GM12892 (cell line): ENCODE measurements around the gene DAPK1.
"Not testable (repeated sequence)": the region's sequence is repeated elsewhere in the genome, so short reads cannot be mapped to it uniquely, and the experiment has no call there.

ENCODE experiments used
- DNase-seq: peaks from one replicate; pipeline ENCODE4 v3.0.0; 2011; ENCODE audit not compliant: insufficient read length
- FAIRE-seq: peaks from 2 replicates; lab custom pipeline; 2011; peaks lifted over from hg19 to GRCh38; lab: Jason Lieb, UNC
- POLR2A ChIP-seq: IDR thresholded peaks from 2 replicates; pipeline ENCODE4 v1.6.1; 2011; ENCODE audit warnings: low read depth, low read length, control low read depth
- POLR2AphosphoS5 ChIP-seq: IDR thresholded peaks from 2 replicates; pipeline ENCODE4 v1.6.1; 2011; ENCODE audit warnings: low read depth, low read length, control low read depth
- TAF1 ChIP-seq: IDR thresholded peaks from 2 replicates; pipeline ENCODE4 v1.6.1; 2011; ENCODE audit warnings: low read depth, mild to moderate bottlenecking, control low read depth, low read length, borderline replicate concordance

The DAPK1 gene

GRCh38 chr9:87741891-87742290, 244.2 kb downstream of the DAPK1 start:
- DNase-seq (no peak), FAIRE-seq (no peak)
- TF ChIP-seq POLR2AphosphoS5 = no peak
- no peak for TF ChIP-seq POLR2A
- no peak for TF ChIP-seq TAF1

GRCh38 chr9:87742813-87743428, 245.3 kb downstream of the DAPK1 start:
- FAIRE-seq (no peak), DNase-seq (no peak)
- no peak for TF ChIP-seq POLR2A
- no peak for TF ChIP-seq TAF1
- no peak for TF ChIP-seq POLR2AphosphoS5

GRCh38 chr9:87744247-87744646, 246.6 kb downstream of the DAPK1 start:
- not testable (repeated sequence) for FAIRE-seq

GRCh38 chr9:87746186-87746585, 248.5 kb downstream of the DAPK1 start:
- DNase-seq (no peak), FAIRE-seq (no peak)
- TF ChIP-seq POLR2A (no peak), POLR2AphosphoS5 (no peak), TAF1 (no peak)

More at GRCh38 chr9:87744247-87744646, 246.6 kb downstream of the DAPK1 start:
- DNase-seq = not testable (repeated sequence)

- DNase-seq (no peak), FAIRE-seq (no peak)
- TF ChIP-seq POLR2AphosphoS5 (no peak), POLR2A (no peak), TAF1 (no peak)
Measured at GRCh38 chr9:87748881-87749280, 251.2 kb downstream of the DAPK1 start.

- DNase-seq = no peak
- FAIRE-seq = no peak
- TF ChIP-seq TAF1 (no peak), POLR2AphosphoS5 (no peak), POLR2A (no peak)
Measured at GRCh38 chr9:87749335-87750035, 251.8 kb downstream of the DAPK1 start.

- DNase-seq = no peak
- TF ChIP-seq TAF1 = no peak
- no peak for TF ChIP-seq POLR2A
- no peak for TF ChIP-seq POLR2AphosphoS5
- FAIRE-seq = no peak
Measured at GRCh38 chr9:87750726-87751125, 253.1 kb downstream of the DAPK1 start.

- FAIRE-seq (no peak), DNase-seq (no peak)
- TF ChIP-seq POLR2AphosphoS5 (no peak), TAF1 (no peak), POLR2A (no peak)
Measured at GRCh38 chr9:87751423-87751822, 253.8 kb downstream of the DAPK1 start.

GRCh38 chr9:87751868-87752267, 254.2 kb downstream of the DAPK1 start:
- no peak for TF ChIP-seq POLR2AphosphoS5
- TF ChIP-seq POLR2A = no peak
- TF ChIP-seq TAF1 = no peak
- FAIRE-seq (no peak), DNase-seq (no peak)

- TF ChIP-seq TAF1 = no peak
- TF ChIP-seq POLR2AphosphoS5 = no peak
- TF ChIP-seq POLR2A = no peak
- FAIRE-seq = no peak
- no peak for DNase-seq
Measured at GRCh38 chr9:87753313-87753712, 255.6 kb downstream of the DAPK1 start.
